ENCODE results near the gene CD48.
"Not testable (repeated sequence)": the region's sequence is repeated elsewhere in the genome, so short reads cannot be mapped to it uniquely, and the experiment has no call there.

CD48 gene

DNA sequence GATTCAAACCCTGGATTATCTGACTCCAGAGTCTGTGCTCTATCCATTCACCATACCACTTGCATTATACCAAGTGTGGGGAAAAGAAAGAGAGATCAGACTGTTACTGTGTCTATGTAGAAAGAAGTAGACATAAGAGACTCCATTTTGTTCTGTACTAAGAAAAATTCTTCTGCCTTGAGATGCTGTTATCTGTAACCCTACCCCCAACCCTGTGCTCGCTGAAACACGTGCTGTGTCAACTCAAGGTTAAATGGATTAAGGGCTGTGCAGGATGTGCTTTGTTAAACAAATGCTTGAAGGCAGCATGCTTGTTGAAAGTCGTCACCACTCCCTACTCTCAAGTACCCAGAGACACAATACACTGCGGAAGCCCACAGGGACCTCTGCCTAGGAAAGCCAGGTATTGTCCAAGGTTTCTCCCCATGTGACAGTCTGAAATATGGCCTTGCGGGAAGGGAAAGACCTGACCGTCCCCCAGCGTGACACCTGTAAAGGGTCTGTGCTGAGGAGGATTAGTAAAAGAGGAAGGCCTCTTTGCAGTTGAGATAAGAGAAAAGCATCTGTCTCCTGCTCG, 59.5 kb downstream of the CD48 start:
- DNase-seq (ENCODE audit: low spot score) = not testable (repeated sequence)

DNA sequence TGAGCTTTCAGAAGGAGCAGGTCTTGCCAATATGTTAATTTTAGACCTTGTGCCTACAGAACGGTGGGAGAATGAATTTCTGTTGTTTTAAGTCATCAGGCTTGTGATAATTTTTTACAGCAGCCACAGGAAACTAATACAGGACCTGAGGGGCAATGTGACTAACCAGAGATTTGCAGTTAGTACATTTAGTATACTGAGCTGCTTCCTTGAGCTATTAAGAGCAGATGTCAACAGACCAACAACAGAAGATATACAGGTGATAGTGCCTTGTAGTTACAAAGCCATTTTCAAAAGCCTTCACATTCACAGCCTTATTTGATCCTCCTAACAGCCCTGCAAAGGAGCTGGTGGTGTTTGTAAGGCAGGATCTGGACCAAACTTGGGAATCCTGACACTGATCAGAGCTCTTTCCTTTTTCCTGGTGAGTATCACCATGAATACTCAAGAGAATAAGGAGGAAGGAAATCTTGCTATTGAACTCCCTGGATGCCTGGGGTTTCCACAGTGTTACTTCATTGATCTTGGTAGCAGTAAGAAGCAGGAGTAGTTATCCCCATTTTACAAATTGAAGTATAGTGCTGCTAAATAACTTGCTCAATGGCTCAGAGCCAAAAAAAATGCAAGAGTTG, 60.1 kb downstream of the CD48 start:
- DNase-seq (ENCODE audit: low spot score) = no peak

DNA sequence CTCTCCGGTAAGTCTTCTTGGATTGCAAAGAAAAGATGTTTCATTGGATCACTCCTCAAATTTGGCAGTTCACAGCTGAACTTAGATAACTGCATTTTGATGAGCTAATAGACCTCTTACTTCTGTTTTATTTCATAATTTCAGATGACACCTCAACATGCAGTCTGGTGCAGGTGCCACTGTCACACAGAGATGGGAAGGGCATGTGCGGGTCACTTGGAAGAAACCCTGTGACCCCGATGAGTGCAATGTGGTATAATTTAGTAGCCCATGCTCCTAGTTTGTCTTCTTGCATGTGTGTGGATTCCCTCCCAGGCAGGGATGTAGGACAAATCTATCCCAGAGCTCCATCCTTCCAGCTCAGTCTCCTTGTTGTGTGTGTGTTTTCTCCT, 64.3 kb downstream of the CD48 start:
- DNase-seq (ENCODE audit: low spot score) = no peak

DNA sequence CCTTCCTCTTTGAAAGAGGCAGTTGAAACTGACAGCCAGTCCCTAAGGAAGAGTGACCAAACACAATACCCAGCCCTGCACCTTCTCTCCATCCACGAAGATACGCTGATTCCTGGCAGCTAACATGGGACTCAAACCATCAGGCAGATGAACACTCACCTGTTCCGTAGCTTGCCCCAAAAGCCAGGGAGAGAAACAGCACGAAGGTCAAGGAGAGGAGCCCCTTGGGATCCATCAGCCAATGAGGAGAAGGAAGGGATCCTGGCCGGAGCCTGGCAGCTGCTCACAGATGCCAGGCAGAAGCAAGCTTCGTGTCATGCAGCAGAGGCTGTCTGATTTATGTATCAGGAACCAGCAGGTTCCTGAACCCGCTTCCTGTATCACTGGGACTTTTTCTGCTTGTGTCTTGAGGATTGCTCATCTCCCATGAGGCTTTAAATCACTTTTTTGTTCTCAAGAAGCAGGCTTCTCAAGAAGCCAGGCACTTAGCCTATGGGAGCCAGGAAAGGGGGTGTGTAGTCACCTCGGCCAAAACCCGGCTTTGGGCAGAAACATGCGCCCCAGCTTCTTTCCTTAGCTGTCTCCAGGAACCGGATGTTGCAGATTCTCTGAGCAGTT, 64.8 kb downstream of the CD48 start, which contains the start of gene SLAMF1:
Gene SLAMF1 (minus strand): TSS at position 334 of the 618 bp plus-strand sequence. CDS start 99 bp downstream, at position 235.
- no peak for DNase-seq (ENCODE audit: low spot score)

DNA sequence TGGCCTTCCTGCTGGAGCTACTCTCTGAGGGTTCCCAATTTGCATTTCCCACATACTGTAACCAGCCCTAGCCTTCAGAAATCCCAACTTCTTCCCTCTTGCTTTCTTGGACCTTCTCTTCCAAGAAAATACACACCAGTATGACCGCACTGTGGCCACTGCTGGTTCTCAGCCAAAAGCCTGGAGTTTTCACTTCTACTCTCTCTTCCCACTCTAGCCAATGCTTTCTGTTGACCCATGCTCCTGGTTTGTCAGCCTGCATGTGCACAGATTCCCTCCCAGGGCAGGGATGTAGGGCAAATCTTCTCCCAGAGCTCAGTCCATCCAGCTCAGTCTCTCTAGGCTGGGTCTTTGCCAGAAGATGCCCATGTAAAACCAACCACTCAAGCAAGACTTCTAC, 65.4 kb downstream of the CD48 start:
- no peak for DNase-seq (ENCODE audit: low spot score)

DNA sequence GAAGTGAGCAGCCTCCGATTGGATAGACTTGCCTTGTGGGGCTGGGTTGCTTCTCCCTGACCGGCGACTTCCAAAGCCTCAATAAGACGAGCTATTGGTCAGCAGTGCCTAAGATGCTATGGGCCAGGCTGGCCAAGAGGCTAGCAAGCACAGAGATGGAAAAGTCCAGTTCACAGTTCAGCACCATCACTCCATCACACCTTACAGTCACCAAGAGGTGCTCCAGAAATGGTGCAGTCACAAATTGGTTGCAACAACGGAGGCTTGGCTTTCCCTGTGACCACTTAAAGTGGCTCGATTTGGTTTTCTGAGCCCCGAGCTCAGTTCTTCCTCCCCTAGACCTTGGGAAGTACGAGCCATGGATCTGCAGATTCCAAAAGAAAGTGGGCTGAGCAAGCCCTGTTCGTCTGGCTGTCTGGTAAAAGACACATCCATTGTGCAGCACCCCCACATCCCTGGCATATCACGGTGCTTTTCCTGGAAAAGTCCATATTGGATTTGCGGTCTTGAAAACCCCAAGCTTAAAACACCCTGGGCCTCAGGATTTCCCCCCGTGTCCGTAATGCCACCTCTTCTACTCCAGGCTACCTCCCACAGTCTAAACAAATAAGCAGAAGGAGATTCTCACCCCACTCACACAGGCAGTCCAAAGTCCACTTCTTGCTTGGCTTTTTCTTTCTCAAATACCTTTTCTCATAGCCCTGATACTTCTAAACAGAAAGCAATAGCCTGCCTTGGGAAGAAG, 66.1 kb downstream of the CD48 start:
- DNase-seq (ENCODE audit: low spot score) = no peak

DNA sequence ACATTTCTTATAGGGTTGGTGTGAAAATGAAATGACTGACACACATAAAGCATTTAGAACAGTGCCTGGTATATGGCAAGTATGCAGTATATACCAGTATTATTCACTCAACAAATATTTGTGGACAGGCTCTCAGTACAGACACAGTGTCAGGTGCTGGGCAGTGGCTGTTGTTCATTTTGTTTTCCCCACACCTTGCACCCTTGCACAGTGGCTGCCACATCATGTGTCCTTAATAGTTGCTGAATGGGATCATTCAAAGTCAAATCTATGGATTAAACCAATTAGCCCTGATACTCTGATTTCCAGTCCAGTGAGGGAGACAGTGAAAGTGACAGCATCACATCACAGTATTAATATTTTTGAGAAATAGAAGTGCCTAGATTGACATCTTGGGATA, 67.2 kb downstream of the CD48 start:
- no peak for DNase-seq (ENCODE audit: low spot score)

DNA sequence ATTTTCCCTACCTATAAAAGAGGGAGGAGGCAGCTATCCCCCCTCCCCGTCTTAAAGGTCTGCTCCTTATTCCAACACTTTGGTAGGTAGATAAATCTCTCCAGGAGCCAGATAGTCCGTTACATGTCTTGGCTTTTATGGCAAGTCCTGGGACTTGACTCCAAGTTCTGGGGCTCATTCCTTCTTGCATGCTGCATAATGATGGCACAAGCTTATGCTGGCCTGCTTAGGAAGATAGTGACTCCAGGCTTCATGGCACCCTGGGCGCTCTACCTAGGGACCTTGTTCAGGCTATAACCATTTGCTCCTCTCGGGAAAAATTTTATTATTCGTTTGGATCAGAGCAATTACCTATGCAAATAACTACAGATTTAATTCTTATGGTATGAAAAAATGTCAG, 68.5 kb downstream of the CD48 start:
- DNase-seq (ENCODE audit: low spot score) = no peak

DNA sequence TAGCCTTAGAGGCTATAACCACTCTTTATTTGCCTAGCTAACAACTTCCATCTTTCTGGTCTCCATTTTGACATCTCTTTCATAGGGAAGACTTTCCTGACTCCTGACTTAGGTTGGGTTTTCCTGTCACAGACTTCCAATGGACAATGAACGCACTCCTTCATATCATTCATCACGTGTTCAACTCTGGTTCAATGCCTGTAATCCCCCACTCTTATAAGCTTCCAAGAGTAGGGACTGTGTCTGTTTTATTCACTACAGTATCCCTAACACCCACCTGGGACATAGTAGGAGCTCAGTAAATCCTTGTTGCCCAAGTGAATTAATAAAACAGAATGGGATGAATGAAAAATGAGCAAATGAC, 69.4 kb downstream of the CD48 start:
- no peak for DNase-seq (ENCODE audit: low spot score)

DNA sequence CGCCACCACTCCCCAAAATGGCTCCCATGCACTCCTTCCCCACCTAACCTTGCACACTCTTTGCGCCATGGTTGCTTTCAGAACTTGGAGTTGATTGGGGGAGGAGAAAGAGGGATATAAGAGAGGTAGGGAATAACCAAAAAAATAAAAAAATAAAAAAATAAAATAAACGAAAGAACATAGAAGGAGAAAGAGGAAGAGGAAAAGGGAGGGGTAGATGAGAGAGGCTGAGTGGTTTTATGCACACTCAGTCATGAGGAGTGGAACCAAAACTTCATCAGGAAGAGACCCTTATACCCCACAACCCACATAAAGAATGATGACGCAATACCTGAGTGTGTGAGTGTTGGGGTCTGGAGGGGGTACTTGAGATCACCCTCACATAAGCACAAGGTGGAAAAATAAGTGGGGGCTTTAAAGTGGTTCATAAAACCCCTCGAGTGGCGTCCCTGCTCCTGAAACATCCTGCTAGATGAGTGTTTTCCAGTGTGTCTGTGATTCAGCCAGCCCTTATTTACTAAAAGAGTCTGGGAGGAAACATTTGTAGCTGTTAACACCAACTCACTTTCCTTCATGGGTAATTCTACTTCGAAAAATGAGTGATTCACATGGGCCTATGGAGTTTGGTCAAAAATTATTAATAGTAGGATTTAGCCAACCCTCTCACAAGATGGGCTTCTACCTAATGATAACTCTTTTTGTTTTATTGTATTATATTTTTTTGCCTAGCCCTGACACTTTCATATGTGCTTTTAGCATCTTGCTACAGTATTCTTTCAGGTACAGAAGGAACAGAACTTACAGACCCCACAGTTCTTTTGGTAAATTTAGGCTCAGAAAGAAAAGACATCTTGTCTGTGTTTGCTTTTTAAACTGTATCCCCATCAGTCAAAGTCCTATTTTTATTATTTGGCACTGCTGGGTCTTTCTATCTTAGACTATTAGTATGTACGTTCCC, 70.0 kb downstream of the CD48 start:
- no peak for DNase-seq (ENCODE audit: low spot score)

DNA sequence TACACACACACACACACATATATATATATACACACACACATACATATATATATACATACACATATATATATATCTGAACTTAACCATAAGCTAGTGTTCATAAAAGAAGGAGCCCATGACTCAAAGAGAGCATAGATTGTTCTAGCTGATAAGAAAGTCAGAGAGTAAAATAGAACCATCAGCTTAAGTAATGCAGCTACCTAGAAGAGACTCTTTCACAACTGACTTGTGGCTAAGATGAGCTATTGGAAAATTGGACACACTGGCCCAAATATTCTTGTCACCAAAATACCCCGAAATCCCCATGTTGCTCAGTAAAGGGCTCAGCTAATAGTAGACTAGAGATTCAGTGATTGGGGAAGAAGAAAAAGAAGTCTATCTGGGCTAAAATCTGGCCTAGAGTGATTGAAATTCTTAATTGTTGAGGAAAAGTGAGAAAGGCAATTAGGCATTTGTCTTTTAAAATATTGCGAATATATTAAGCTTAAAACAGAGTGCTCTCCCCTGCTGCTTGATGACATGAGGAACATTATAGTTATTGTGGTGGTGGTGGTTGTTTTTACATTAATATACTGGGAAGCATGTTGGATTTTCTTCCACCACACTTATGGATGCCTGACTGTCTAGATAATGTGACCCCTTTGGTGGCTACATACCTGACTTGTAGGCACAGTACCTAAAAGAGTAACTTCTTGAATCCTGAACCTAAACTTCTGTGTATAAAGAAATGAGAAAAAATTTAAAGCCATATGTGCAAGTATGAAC, 71.1 kb downstream of the CD48 start:
- DNase-seq (ENCODE audit: low spot score) = no peak

DNA sequence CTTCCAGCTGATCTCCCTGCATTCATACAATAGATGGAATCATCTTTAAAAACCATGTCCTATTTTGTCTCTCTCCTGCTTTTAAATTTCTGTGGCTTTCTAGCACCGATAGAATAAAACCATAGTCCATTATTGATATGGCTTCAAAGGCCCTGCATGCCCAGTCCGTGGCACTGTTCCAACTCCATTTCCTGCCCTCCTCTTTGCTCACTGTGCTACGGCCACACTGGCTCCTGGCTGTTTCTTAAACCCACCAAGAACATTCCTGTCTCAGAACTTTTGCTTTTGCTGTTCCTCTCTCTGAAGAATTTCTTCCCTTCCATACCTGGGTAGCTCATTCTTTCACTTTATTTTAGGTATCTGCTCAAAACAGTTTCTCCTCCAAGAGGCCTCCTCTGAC, 72.0 kb downstream of the CD48 start:
- no peak for DNase-seq (ENCODE audit: low spot score)

DNA sequence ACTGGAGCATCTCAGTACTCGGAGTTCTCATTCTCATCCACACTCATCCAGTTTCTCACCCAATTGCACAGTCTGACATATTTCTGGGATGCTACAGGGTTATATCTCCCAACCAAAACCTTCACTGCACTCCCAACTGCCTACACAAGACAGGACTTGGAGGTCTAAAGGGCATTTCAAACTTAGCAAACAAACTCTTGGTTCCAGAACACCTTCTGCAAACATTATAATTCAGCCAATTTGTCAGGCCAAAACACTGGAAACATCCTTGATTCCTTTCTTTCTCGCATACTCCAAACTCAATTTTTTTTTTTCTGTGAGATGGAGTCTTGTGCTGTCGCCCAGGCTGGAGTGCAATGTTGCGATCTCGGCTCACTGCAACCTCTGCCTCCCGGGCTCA, 72.7 kb downstream of the CD48 start:
- no peak for DNase-seq (ENCODE audit: low spot score)

DNA sequence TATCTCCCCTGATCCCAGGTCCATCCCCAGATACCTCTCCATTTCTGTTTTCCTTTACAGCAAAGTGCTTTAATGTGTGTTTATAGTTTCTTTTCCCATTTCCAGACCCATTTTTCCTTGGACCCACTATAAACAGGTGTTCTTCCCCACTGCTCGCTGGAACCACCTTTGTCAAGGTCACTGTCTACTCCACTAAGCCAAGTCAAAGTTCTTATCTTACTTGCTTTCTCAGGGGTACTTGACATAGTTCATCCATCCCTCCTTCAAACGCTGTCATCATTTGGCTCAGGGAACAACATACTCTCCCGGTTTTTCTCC, 73.1 kb downstream of the CD48 start:
- DNase-seq (ENCODE audit: low spot score) = no peak

DNA sequence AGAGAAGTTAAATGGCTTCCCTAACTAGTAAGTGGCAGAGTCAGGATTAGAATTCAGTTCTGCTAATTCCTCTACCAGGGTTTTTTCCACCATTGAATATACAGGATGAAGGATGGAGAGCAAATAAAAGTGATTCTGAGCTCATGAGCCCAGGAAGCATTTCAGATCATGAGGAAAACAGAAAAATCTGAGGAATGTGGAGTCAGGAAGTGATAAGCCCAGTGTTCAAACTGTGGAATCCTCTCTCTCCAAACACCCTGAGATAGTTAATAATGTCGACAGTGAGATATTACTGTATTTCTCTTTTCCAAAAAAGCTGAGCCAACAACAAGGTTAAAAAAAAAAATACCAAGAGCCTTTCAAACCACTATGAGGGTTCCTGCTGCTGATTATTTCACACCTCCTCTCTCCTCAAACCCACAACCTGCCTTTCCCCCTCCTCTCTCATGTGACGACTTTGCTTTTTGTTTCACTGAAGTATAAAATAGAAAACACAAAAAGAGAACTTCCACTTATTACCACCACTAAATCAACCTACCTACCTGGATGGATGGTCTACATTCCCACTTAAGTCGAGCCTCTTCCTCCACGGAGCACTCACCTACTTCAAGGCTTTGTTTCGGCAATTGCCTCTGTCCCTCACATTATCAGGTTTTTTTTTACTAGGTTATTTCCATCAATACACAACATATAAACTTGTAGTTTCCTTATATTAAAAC, 73.6 kb downstream of the CD48 start:
- no peak for DNase-seq (ENCODE audit: low spot score)

DNA sequence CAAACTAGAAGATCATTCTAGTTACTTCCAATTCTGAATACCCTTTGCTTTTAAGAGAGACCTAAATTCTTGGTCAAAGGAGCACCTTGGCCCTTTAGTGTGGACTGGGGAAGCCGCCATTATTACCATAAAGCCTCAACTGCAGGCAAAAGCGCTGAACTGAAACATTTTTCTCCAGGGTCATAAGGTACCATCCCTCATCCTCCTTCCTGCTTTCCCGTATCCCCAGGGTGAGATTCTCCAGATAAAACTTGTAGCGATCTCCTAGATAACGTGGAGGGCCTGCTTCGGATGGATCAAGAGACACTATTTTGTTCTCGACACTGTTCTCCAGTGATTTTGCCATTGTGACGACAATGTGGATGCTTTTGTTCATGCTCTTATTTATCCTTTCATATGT, 74.6 kb downstream of the CD48 start:
- DNase-seq (ENCODE audit: low spot score) = no peak

DNA sequence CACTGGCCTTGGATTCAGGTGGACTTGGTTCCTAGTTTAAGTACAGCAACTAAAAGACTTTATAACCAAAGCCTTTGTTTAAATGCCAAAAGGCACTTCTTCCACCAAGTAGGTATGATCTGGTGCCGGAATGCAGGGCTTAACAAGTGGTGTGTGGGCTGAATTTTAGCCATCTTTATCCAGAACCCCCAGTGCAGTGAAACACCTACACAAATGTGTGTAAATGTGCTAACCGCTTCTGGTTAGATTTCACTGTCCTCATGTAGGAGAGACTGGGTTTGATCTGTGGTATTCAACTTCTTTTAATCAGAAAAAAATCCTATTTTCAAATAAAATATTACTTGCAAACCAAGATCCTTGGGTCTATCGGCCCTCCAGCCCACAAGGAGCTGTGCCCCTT, 75.1 kb downstream of the CD48 start:
- no peak for DNase-seq (ENCODE audit: low spot score)

DNA sequence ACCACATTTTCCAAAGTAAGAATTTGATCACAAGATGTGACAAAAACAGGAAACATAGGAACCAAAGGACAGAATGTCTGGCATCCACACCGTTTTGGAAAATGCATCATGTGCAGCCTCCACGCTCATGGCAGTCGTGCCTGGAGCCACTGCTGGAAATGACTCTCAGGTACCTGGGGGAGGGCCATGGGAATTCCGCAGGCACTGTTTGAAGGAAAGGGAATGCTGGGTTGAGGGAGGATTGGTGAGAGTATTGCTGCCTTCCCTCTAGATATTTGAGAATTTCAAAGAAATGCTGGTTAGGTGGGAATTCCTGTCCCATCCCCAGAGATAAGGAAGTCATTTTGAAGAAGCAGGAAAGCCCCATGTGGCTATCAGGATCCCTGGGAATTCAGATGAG, 75.5 kb downstream of the CD48 start:
- no peak for DNase-seq (ENCODE audit: low spot score)

DNA sequence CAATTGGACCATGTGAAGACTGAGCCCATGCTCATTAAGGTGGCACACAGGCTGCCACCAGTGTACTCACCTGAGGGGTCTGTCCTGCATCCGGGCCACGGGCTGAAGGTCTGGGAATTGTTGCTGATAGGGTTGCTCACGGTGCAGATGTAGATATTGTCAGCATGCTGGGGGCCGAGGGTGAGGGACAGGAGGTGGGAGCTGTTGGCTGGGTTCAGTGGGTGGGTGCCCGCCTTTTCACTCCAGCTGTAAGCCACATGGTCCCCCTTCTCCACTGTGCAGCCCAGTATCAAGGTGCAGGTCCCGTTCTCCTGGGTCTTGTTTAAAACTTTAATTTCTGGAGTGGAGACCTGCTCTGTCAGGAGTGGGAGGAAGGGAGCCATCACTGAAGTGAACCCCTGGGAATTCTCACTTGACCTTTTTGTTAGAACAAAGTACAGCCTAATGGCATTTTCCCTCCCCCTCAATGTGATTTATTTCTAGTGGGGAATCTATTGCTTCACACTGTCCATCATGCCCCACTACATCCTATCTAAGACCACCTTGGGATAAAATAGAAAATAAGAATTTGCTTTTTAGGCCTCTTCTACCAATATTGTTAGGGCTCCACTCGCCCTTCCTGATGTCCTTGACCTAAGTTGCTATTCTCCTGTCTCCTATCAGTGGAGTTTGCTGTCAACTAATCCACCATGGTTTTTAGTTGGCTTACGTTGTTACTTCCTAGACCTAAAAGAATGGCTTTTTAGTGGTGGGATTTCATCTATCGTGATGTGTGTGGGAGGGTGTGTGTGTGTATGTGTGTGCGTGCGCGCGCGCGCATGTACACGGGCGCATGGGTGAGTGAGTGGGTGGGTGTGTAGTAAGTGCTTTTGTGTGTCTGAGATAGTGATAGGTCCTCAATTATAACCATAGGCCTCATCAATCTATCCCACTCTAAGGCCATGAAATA, 76.8 kb downstream of the CD48 start:
- DNase-seq (ENCODE audit: low spot score) = no peak
